GM13976 (cell line): ENCODE data around the gene DSCAM.

Experiments
- DNase-seq: peaks from one replicate; pipeline ENCODE4 v3.0.0; 2012; ENCODE audit warnings: low spot score
- in situ Hi-C: fragments of 300-500 bp; cut with MboI; formaldehyde crosslinking; loops from one replicate; pipeline ENCODE4 v1.12.0; 2022; ENCODE audit warnings: low sequenced_read_pairs, mixed read lengths, inconsistent platforms; ENCODE audit not compliant: unreplicated experiment
- TF ChIP-seq, protein P1 (sequence below): IDR thresholded peaks from 2 replicates; pipeline ENCODE4 v1.5.1; 2012; ENCODE audit warnings: borderline replicate concordance, mild to moderate bottlenecking; ENCODE audit not compliant: insufficient read depth; ENCODE audit errors: extremely low read depth, missing control alignments, control extremely low read depth

The DSCAM gene

GRCh38 chr21:40681164-40681859, 165.6 kb downstream of the DSCAM start:
- in situ Hi-C loops = no loop called here
- DNase-seq = no peak
- TF ChIP-seq, protein P1, sequence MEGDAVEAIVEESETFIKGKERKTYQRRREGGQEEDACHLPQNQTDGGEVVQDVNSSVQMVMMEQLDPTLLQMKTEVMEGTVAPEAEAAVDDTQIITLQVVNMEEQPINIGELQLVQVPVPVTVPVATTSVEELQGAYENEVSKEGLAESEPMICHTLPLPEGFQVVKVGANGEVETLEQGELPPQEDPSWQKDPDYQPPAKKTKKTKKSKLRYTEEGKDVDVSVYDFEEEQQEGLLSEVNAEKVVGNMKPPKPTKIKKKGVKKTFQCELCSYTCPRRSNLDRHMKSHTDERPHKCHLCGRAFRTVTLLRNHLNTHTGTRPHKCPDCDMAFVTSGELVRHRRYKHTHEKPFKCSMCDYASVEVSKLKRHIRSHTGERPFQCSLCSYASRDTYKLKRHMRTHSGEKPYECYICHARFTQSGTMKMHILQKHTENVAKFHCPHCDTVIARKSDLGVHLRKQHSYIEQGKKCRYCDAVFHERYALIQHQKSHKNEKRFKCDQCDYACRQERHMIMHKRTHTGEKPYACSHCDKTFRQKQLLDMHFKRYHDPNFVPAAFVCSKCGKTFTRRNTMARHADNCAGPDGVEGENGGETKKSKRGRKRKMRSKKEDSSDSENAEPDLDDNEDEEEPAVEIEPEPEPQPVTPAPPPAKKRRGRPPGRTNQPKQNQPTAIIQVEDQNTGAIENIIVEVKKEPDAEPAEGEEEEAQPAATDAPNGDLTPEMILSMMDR = no peak

GRCh38 chr21:40680311-40680710, 166.6 kb downstream of the DSCAM start:
- TF ChIP-seq, protein P1 = no peak
- in situ Hi-C loops = no loop called here
- DNase-seq = no peak

DNA sequence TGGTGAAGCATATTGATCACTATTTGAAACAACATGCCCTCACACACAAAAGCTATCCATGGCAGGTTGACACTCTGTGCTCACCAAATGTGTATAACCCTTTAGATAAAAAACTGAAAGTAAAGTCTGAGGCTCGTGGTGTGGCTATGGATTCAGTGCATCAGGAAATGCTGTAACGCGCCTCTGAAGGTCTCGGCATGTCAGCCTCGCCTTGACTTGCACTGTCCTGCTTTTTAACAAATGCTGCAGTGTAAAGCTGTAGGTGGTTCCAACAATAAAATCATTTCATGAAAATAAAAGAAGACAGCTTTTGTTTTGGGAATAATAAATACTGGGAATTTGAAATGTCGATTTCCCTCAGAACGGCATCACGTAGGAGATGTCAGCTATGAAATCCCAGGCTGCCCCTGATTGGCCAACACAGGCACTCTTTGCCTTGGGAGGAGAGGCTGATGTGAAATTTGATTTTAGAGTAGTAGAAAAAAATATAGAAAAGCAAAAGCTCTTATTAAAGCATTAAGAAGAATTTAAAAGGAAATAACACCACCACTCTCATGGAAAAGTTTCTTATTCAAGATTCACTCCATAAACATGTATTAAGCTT, 168.2 kb downstream of the DSCAM start:
- in situ Hi-C loops = no loop called here
- TF ChIP-seq, protein P1 = no peak

GRCh38 chr21:40675017-40675416, 171.9 kb downstream of the DSCAM start:
- in situ Hi-C loops = no loop called here
- TF ChIP-seq, protein P1 = no peak
- DNase-seq = no peak

More for the DNA sequence above, 168.2 kb downstream of the DSCAM start:
- no peak for DNase-seq

DNA sequence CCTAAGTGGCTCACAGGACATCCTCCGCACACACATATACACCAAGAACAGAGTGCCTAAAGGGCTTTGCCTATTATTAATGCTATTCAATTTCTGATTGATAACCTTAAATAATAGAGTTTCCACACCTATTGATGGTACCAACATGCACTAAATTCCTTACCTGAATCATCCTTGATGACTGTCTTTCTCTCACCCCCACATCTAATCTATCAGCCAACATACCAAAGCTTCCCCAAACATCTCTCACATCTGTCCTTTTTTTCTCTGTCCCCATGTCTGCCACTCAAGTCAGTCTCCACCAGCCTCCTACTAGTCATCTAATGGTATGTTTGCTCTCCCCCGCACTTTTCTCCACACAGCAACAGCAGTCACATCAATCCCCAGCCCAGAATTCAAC, 174.4 kb downstream of the DSCAM start:
- no peak for DNase-seq
- in situ Hi-C loops = no loop called here
- TF ChIP-seq, protein P1 = no peak

DNA sequence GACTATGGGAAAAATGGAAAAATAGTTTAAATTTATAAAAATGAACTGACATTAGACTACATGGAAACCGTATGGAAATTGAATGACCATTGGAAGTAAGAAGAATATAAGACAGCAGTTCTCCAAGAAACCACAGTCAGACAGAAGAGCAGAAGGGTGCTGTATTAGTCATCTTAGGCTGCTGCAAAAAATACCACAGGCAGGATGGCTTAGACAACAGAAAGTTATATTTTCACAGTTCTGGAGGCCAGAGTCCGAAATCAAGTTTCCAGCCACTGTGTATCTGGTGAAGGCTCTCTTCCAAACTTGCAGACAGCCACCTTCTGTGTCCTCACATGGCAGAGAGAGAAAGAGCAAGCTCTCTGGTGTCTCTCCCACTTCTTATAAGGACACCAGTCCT, 175.2 kb downstream of the DSCAM start:
- no peak for DNase-seq
- in situ Hi-C loops = no loop called here
- TF ChIP-seq, protein P1 = no peak
